Neural progenitor cell (in vitro differentiated cells): ENCODE data around the gene NQO2.

ENCODE experiments used
- EZH2 ChIP-seq: fragments of 200-600 bp; sonication (generic); IDR thresholded peaks from 2 replicates; pipeline ENCODE4 v1.6.1; 2017; ENCODE audit warnings: antibody characterized with exemption, mild to moderate bottlenecking, moderate library complexity
- TF ChIP-seq, protein P1 (sequence below): fragments of 200-600 bp; sonication (generic); IDR thresholded peaks from 2 replicates; pipeline ENCODE4 v1.5.1; 2017; ENCODE audit warnings: antibody characterized with exemption, mild to moderate bottlenecking

GRCh38 chr6:3001146-3001772, 1.6 kb downstream of the NQO2 start:
- TF ChIP-seq EZH2, result no peak
- TF ChIP-seq, protein P1, sequence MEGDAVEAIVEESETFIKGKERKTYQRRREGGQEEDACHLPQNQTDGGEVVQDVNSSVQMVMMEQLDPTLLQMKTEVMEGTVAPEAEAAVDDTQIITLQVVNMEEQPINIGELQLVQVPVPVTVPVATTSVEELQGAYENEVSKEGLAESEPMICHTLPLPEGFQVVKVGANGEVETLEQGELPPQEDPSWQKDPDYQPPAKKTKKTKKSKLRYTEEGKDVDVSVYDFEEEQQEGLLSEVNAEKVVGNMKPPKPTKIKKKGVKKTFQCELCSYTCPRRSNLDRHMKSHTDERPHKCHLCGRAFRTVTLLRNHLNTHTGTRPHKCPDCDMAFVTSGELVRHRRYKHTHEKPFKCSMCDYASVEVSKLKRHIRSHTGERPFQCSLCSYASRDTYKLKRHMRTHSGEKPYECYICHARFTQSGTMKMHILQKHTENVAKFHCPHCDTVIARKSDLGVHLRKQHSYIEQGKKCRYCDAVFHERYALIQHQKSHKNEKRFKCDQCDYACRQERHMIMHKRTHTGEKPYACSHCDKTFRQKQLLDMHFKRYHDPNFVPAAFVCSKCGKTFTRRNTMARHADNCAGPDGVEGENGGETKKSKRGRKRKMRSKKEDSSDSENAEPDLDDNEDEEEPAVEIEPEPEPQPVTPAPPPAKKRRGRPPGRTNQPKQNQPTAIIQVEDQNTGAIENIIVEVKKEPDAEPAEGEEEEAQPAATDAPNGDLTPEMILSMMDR, result no peak
